Kidney glomerular epithelial cell (primary cell): ENCODE data around the gene RASGRP1.

Experiments used
- DNase-seq: peaks from one replicate; lab custom pipeline; 2025; lab: John Stamatoyannopoulos, UW

RASGRP1 gene

GRCh38 chr15:38565287-38565670 is 665 bp upstream of the RASGRP1 start:
- DNase-seq = no peak

GRCh38 chr15:38563723-38564519 is 693 bp downstream of the RASGRP1 start:
- DNase-seq = peak; percentile 39

GRCh38 chr15:38562278-38562677 is 2.3 kb downstream of the RASGRP1 start:
- DNase-seq = no peak

- no peak for DNase-seq
Observed at GRCh38 chr15:38560456-38560926, 4.1 kb downstream of the RASGRP1 start.

GRCh38 chr15:38559636-38560307 is 4.8 kb downstream of the RASGRP1 start:
- no peak for DNase-seq

GRCh38 chr15:38559131-38559530 is 5.5 kb downstream of the RASGRP1 start:
- DNase-seq = no peak

GRCh38 chr15:38558372-38559059 is 6.1 kb downstream of the RASGRP1 start:
- DNase-seq = no peak

GRCh38 chr15:38557921-38558320 is 6.7 kb downstream of the RASGRP1 start:
- no peak for DNase-seq

GRCh38 chr15:38555686-38556334 is 8.8 kb downstream of the RASGRP1 start:
- peak; percentile 71 for DNase-seq

- peak; percentile 81 for DNase-seq
Observed at GRCh38 chr15:38554354-38554753, 10.3 kb downstream of the RASGRP1 start.

- no peak for DNase-seq
Observed at GRCh38 chr15:38553071-38553470, 11.5 kb downstream of the RASGRP1 start.

GRCh38 chr15:38551720-38552648 is 12.6 kb downstream of the RASGRP1 start:
- DNase-seq = no peak

GRCh38 chr15:38549222-38549621 is 15.4 kb downstream of the RASGRP1 start:
- DNase-seq = no peak

GRCh38 chr15:38547255-38547997 is 17.2 kb downstream of the RASGRP1 start:
- no peak for DNase-seq

GRCh38 chr15:38545179-38545578 is 19.4 kb downstream of the RASGRP1 start:
- no peak for DNase-seq

GRCh38 chr15:38541026-38541425 is 23.6 kb downstream of the RASGRP1 start:
- DNase-seq = no peak

GRCh38 chr15:38540510-38540909 is 24.1 kb downstream of the RASGRP1 start:
- DNase-seq = no peak

- no peak for DNase-seq
Observed at GRCh38 chr15:38539008-38539343, 25.6 kb downstream of the RASGRP1 start.

GRCh38 chr15:38538328-38539007 is 26.1 kb downstream of the RASGRP1 start:
- DNase-seq = no peak

GRCh38 chr15:38536201-38536676 is 28.4 kb downstream of the RASGRP1 start:
- DNase-seq = peak; percentile 100
